Neural progenitor cell (in vitro differentiated cells): ENCODE data around the gene PLEKHA7. TPM values are rescaled to one million over a fixed set of nuclear protein-coding genes. Genes with fewer than 3 reads are reported as not detected.

ENCODE experiments used
- DNase-seq: peaks from one replicate; pipeline ENCODE4 v3.0.0-alpha.2; 2016; ENCODE audit warnings: low spot score
- H2AFZ ChIP-seq: fragments of 200-600 bp; sonication (generic); replicated peaks from 2 replicates; pipeline ENCODE4 v1.6.1; 2016; ENCODE audit warnings: antibody characterized with exemption
- H3F3A ChIP-seq: fragments of 200-600 bp; sonication (generic); 2 replicates; pipeline ENCODE4 v1.6.1; 2016; ENCODE audit warnings: antibody characterized with exemption, low read depth
- H3K27ac ChIP-seq: fragments of 200-600 bp; sonication (generic); 2 replicates; pipeline ENCODE4 v1.5.1; 2016; ENCODE audit warnings: mild to moderate bottlenecking
- H3K27me3 ChIP-seq: fragments of 200-600 bp; sonication (generic); 2 replicates; pipeline ENCODE4 v1.6.1; 2016; ENCODE audit warnings: mild to moderate bottlenecking, moderate library complexity
- H3K36me3 ChIP-seq: fragments of 200-600 bp; sonication (generic); 2 replicates; pipeline ENCODE4 v1.5.1; 2016
- H3K4me1 ChIP-seq: fragments of 200-600 bp; sonication (generic); 2 replicates; pipeline ENCODE4 v1.6.1; 2016; ENCODE audit warnings: mixed run types
- H3K4me2 ChIP-seq: fragments of 200-600 bp; sonication (generic); 2 replicates; pipeline ENCODE4 v1.6.1; 2016
- H3K4me3 ChIP-seq: fragments of 200-600 bp; sonication (generic); 2 replicates; pipeline ENCODE4 v1.5.1; 2016
- H3K79me2 ChIP-seq: fragments of 200-600 bp; sonication (generic); 2 replicates; pipeline ENCODE4 v1.6.1; 2016; ENCODE audit warnings: low read depth
- H3K9ac ChIP-seq: fragments of 200-600 bp; sonication (generic); 2 replicates; pipeline ENCODE4 v1.6.1; 2016
- H3K9me3 ChIP-seq: fragments of 200-600 bp; sonication (generic); 2 replicates; pipeline ENCODE4 v1.5.1; 2016; ENCODE audit warnings: low read depth
- H4K20me1 ChIP-seq: fragments of 200-600 bp; sonication (generic); 2 replicates; pipeline ENCODE4 v1.6.1; 2016; ENCODE audit warnings: low read depth
- H3K27ac Mint-ChIP-seq: 3 replicates; pipeline ENCODE4 v1.8.0; 2021; ENCODE audit warnings: mixed read lengths
- H3K27me3 Mint-ChIP-seq: 2 replicates; pipeline ENCODE4 v1.8.0; 2022; ENCODE audit warnings: low read depth, mild to moderate bottlenecking, inconsistent platforms, moderate library complexity, mixed read lengths; ENCODE audit not compliant: insufficient read depth
- H3K36me3 Mint-ChIP-seq: 3 replicates; pipeline ENCODE4 v1.8.0; 2021; ENCODE audit warnings: mixed read lengths
- H3K4me1 Mint-ChIP-seq: 3 replicates; pipeline ENCODE4 v1.8.0; 2021; ENCODE audit warnings: mixed read lengths
- H3K4me3 Mint-ChIP-seq: 3 replicates; pipeline ENCODE4 v1.8.0; 2021; ENCODE audit warnings: mild to moderate bottlenecking, moderate library complexity, mixed read lengths
- H3K9me3 Mint-ChIP-seq: 3 replicates; pipeline ENCODE4 v1.8.0; 2020; ENCODE audit warnings: mixed read lengths
- EZH2 ChIP-seq: fragments of 200-600 bp; sonication (generic); IDR thresholded peaks from 2 replicates; pipeline ENCODE4 v1.6.1; 2017; ENCODE audit warnings: antibody characterized with exemption, mild to moderate bottlenecking, moderate library complexity
- EZH2phosphoT487 ChIP-seq: fragments of 200-600 bp; sonication (generic); IDR thresholded peaks from 2 replicates; pipeline ENCODE4 v1.6.1; 2017; ENCODE audit warnings: antibody characterized with exemption
- total RNA-seq: library from RNA; depleted of rRNA; stranded (reverse); fragments of >200 nt; gene quantifications from 2 replicates; pipeline ENCODE4 v1.2.3, GENCODE V29; 2015; ENCODE audit warnings: low replicate concordance
- TF ChIP-seq, protein P1 (sequence below): fragments of 200-600 bp; sonication (generic); IDR thresholded peaks from 2 replicates; pipeline ENCODE4 v1.5.1; 2017; ENCODE audit warnings: antibody characterized with exemption, mild to moderate bottlenecking

PLEKHA7 gene
- total RNA-seq, 1 donor from 2014 or later, result 20.3 TPM

DNA sequence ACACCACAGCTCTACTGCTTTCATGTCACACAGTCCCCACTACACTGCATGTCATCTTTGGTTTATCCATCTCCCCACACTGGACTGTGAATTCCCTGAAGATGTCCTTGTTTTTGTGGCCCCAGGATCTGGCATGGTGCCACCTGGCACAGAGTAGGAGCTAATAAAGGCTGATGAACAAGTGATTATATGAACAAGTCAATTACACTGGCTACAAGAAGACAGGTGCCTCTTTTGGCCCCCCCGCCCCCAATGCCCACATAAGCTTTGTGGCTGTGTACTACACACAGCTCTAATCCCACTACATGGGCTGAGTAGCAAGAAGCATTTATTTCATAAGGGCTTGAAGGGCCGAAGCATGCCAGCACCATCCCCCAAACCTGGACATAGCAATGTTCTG, 24.7 kb downstream of the PLEKHA7 start:
- no peaks in the 10 kb centered on the region for H3F3A ChIP-seq
- H2AFZ ChIP-seq, result no peak overlapping the region
- H4K20me1 ChIP-seq, result peaks cover 39% of the 10 kb centered on the region
- H3K27ac ChIP-seq, result no peak overlapping the region
- no peaks in the 10 kb centered on the region for H3K36me3 ChIP-seq
- no peaks in the 10 kb centered on the region for H3K9me3 Mint-ChIP-seq
- no peak overlapping the region for H3K4me3 ChIP-seq
- H3K79me2 ChIP-seq, result no peaks in the 10 kb centered on the region
- DNase-seq, result no peak
- peaks cover 26% of the 10 kb centered on the region for H3K4me1 Mint-ChIP-seq
- TF ChIP-seq EZH2 (no peak), EZH2phosphoT487 (no peak)
- TF ChIP-seq, protein P1, sequence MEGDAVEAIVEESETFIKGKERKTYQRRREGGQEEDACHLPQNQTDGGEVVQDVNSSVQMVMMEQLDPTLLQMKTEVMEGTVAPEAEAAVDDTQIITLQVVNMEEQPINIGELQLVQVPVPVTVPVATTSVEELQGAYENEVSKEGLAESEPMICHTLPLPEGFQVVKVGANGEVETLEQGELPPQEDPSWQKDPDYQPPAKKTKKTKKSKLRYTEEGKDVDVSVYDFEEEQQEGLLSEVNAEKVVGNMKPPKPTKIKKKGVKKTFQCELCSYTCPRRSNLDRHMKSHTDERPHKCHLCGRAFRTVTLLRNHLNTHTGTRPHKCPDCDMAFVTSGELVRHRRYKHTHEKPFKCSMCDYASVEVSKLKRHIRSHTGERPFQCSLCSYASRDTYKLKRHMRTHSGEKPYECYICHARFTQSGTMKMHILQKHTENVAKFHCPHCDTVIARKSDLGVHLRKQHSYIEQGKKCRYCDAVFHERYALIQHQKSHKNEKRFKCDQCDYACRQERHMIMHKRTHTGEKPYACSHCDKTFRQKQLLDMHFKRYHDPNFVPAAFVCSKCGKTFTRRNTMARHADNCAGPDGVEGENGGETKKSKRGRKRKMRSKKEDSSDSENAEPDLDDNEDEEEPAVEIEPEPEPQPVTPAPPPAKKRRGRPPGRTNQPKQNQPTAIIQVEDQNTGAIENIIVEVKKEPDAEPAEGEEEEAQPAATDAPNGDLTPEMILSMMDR, result no peak
- H3K4me2 ChIP-seq, result no peak overlapping the region
- no peak overlapping the region for H3K9ac ChIP-seq
- peaks cover 9% of the 10 kb centered on the region for H3K36me3 Mint-ChIP-seq
- H3K9me3 ChIP-seq, result no peaks in the 10 kb centered on the region
- H3K4me3 Mint-ChIP-seq, result no peak overlapping the region
- H3K27me3 ChIP-seq, result no peaks in the 10 kb centered on the region
- H3K27ac Mint-ChIP-seq, result no peak overlapping the region
- H3K4me1 ChIP-seq, result no peaks in the 10 kb centered on the region
- peaks cover 6% of the 10 kb centered on the region for H3K27me3 Mint-ChIP-seq

DNA sequence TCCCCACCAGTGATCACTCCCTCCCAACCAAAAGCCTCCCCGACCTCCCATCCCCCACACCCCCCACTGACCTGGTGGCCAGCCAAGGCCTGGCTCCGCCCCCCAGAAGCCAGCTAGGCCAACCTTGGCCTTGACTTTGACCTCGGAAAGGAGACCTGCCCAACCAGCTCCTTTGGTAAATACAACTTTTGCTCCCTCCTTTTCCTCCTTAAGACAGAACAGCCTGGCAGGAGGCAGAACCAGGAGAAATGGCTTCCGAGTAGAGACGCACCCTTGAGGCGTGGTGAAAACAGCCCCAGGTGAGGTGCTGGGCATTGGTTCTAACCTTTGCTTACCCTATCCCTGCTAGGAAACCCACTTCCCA, 27.0 kb downstream of the PLEKHA7 start:
- Histone ChIP-seq H3K4me1 (peaks cover 3% of the 10 kb centered on the region), H3K27me3 (no peaks in the 10 kb centered on the region), H3K9me3 (no peaks in the 10 kb centered on the region), H3K79me2 (no peaks in the 10 kb centered on the region), H4K20me1 (peaks cover 36% of the 10 kb centered on the region), H2AFZ (no peak overlapping the region), H3K27ac (no peak overlapping the region), H3K9ac (no peak overlapping the region), H3K4me3 (no peak overlapping the region), H3K36me3 (no peaks in the 10 kb centered on the region), H3K4me2 (no peak overlapping the region), H3F3A (no peaks in the 10 kb centered on the region)
- peaks cover 8% of the 10 kb centered on the region for H3K36me3 Mint-ChIP-seq
- DNase-seq, result no peak
- H3K9me3 Mint-ChIP-seq, result no peaks in the 10 kb centered on the region
- peaks cover 44% of the 10 kb centered on the region for H3K4me1 Mint-ChIP-seq
- H3K27me3 Mint-ChIP-seq, result no peaks in the 10 kb centered on the region
- peak overlapping the region; percentile 30 for H3K4me3 Mint-ChIP-seq
- no peak overlapping the region for H3K27ac Mint-ChIP-seq
- TF ChIP-seq, protein P1, result no peak
- TF ChIP-seq EZH2 (no peak), EZH2phosphoT487 (no peak)

DNA sequence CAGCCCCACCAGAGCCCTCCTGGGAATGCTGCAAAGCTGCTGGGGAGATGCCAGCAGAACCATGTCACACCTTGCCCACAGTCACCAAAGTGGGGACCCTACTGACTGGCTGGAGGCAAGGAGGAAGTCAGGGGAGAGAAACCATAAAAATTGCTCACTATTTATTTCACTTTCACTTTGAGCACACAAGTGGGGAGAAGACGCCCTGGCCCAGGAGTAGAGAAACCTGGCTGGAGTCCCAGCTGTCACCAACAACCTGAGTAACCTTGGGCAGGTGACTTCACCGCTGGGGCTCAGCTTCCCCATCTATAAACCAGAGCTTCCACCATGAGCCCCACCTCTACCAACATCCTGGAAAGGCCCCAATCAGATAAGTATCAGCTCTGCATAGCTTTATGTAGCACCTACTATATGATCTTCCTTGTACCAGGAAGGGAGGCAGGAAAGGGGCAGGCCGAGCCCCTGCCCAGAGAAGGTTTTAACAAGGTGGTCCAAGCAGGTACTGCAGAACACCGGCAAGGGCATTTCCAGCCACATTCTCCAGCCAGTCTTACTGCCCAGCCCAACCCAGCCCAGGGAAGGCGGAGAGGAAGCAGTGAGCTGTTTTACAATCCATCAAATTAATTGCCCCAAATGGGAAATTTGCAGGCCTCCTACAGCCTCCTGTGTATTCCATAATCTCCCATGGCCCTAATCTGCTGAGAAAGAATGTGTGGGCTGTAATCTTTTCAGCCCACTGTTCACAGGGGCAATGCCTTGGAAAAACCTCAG, 27.6 kb downstream of the PLEKHA7 start:
- no peaks in the 10 kb centered on the region for H3F3A ChIP-seq
- Mint-ChIP-seq H3K4me1 (peaks cover 49% of the 10 kb centered on the region), H3K36me3 (peaks cover 7% of the 10 kb centered on the region), H3K4me3 (no peak overlapping the region), H3K27me3 (no peaks in the 10 kb centered on the region), H3K27ac (no peak overlapping the region), H3K9me3 (no peaks in the 10 kb centered on the region)
- no peak overlapping the region for H3K4me2 ChIP-seq
- H3K79me2 ChIP-seq, result no peaks in the 10 kb centered on the region
- no peaks in the 10 kb centered on the region for H3K27me3 ChIP-seq
- no peak overlapping the region for H3K4me3 ChIP-seq
- no peak overlapping the region for H3K9ac ChIP-seq
- peaks cover 9% of the 10 kb centered on the region for H3K4me1 ChIP-seq
- no peaks in the 10 kb centered on the region for H3K9me3 ChIP-seq
- no peaks in the 10 kb centered on the region for H3K36me3 ChIP-seq
- H4K20me1 ChIP-seq, result peaks cover 41% of the 10 kb centered on the region
- no peak overlapping the region for H2AFZ ChIP-seq
- TF ChIP-seq, protein P1, result no peak
- TF ChIP-seq EZH2 (no peak), EZH2phosphoT487 (no peak)
- DNase-seq, result no peak
- no peak overlapping the region for H3K27ac ChIP-seq
